Left ventricle myocardium inferior (tissue), 1 donor: ENCODE results near the gene TEX19. TPM values are rescaled to one million over a fixed set of nuclear protein-coding genes. Genes with fewer than 3 reads are reported as not detected.

Experiments
- DNase-seq: peaks from one replicate; pipeline ENCODE4 v3.0.0-alpha.2; 2020
- H3K27ac ChIP-seq: fragments of 200-600 bp; replicated peaks from 2 replicates; pipeline ENCODE4 v1.8.0; 2021
- H3K27me3 ChIP-seq: fragments of 200-600 bp; 2 replicates; pipeline ENCODE4 v1.8.0; 2021; ENCODE audit warnings: low read depth
- H3K36me3 ChIP-seq: fragments of 200-600 bp; 2 replicates; pipeline ENCODE4 v1.8.0; 2021
- H3K4me1 ChIP-seq: fragments of 200-600 bp; 2 replicates; pipeline ENCODE4 v1.8.0; 2021
- H3K4me3 ChIP-seq: fragments of 200-600 bp; 2 replicates; pipeline ENCODE4 v1.8.0; 2021; ENCODE audit warnings: mild to moderate bottlenecking, moderate library complexity
- H3K9me3 ChIP-seq: fragments of 200-600 bp; replicated peaks from 2 replicates; pipeline ENCODE4 v1.8.0; 2021
- CTCF ChIP-seq: fragments of 200-600 bp; IDR thresholded peaks from 2 replicates; pipeline ENCODE4 v1.8.0; 2021; ENCODE audit warnings: antibody characterized with exemption, mild to moderate bottlenecking, borderline replicate concordance
- intact Hi-C: fragments of 100-400 bp; cut with micrococcal nuclease; formaldehyde crosslinking; loops from one replicate; pipeline ENCODE4 v1.11.0; 2022
- total RNA-seq: library from RNA; stranded (reverse); fragmentation: NEBNext Ultra II Directional; extraction: Animal tissue kit (Norgen Biotek cat#: 25700); gene quantifications from one replicate; pipeline ENCODE4 v1.2.1, GENCODE V29; 2021
- donor health status: DM: no; HTN: yes; CAD: no; lungs with severe emphysema.

The TEX19 gene
- total RNA-seq, 1 donor from 2014 or later: not detected

GRCh38 chr17:82316651-82317393 lies 42.2 kb upstream of the TEX19 start:
- no peak for DNase-seq
- TF ChIP-seq CTCF: no peak

GRCh38 chr17:82317394-82318168 lies 41.5 kb upstream of the TEX19 start, which contains the start of gene CD7:
Gene CD7 (minus strand): TSS chr17:82317608. CDS start chr17:82317495, 113 bp downstream.
- H3K4me3 ChIP-seq: no peak within 1 kb of the TSS
- H3K27ac ChIP-seq: no peak within 1 kb of the TSS
- intact Hi-C loops: no loop called here
- H3K4me1 ChIP-seq: peaks cover 22% of the 10 kb centered on the region
- DNase-seq: no peak
- H3K36me3 ChIP-seq: no peaks in the 10 kb centered on the region
- TF ChIP-seq CTCF: no peak
- peaks cover 62% of the 10 kb centered on the region for H3K27me3 ChIP-seq
- H3K9me3 ChIP-seq: no peaks in the 10 kb centered on the region

More at GRCh38 chr17:82316651-82317393, 42.2 kb upstream of the TEX19 start:
- Histone ChIP-seq H3K4me1 (peaks cover 22% of the 10 kb centered on the region), H3K27me3 (peaks cover 62% of the 10 kb centered on the region), H3K36me3 (no peaks in the 10 kb centered on the region), H3K27ac (no peak overlapping the region), H3K4me3 (no peak overlapping the region), H3K9me3 (no peaks in the 10 kb centered on the region)
- intact Hi-C loops: no loop called here

- H3K27ac ChIP-seq: no peak overlapping the region
- peaks cover 22% of the 10 kb centered on the region for H3K4me1 ChIP-seq
- no peak for TF ChIP-seq CTCF
- DNase-seq: no peak
- H3K4me3 ChIP-seq: no peak overlapping the region
- intact Hi-C loops: no loop called here
- no peaks in the 10 kb centered on the region for H3K36me3 ChIP-seq
- no peaks in the 10 kb centered on the region for H3K9me3 ChIP-seq
- peaks cover 58% of the 10 kb centered on the region for H3K27me3 ChIP-seq
Observed at GRCh38 chr17:82318169-82318498, 40.9 kb upstream of the TEX19 start.

DNA sequence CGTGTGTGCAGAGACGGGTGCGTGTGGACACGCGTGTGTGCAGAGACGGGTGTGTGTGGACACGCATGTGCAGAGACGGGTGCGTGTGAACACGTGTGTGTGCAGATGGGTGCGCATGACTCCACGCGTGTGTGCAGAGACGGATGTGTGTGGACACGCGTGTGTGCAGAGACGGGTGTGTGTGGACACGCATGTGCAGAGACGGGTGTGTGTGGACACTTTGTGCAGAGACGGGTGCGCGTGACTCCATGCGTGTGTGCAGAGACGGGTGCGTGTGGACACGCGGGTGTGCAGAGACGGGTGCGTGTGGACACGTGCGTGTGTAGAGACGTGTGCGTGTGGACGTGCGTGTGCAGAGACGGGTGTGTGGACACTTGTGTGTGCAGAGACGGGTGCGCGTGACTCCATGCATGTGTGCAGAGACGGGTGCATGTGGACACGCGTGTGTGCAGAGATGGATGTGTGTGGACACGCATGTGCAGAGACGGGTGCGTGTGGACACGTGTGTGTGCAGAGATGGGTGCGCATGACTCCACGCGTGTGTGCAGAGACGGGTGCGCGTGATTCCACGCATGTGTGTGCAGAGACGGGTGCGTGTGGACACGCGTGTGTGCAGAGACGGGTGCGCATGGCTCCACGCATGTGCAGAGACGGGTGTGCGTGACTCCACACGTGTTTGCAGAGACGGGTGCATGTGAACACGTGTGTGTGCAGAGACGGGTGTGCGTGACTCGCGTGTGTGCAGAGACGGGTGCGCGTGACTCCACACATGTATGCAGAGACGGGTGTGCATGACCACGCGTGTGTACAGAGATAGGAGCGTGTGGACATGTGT lies 40.1 kb upstream of the TEX19 start:
- Histone ChIP-seq H3K9me3 (no peaks in the 10 kb centered on the region), H3K27ac (no peak overlapping the region), H3K4me1 (peaks cover 22% of the 10 kb centered on the region), H3K27me3 (peaks cover 49% of the 10 kb centered on the region), H3K36me3 (no peaks in the 10 kb centered on the region), H3K4me3 (no peak overlapping the region)
- no peak for DNase-seq
- intact Hi-C loops: no loop called here
- no peak for TF ChIP-seq CTCF

GRCh38 chr17:82319619-82320062 lies 39.4 kb upstream of the TEX19 start:
- H3K4me3 ChIP-seq: no peak overlapping the region
- H3K9me3 ChIP-seq: no peaks in the 10 kb centered on the region
- intact Hi-C loops: loop anchor here (10.0 kb wide), 1 partner anchor 85 kb away; no protein-coding TSS in a partner anchor

More at GRCh38 chr17:82319619-82320062, 39.4 kb upstream of the TEX19 start:
- DNase-seq: no peak
- Histone ChIP-seq H3K4me1 (peaks cover 22% of the 10 kb centered on the region), H3K27me3 (peaks cover 43% of the 10 kb centered on the region), H3K36me3 (no peaks in the 10 kb centered on the region), H3K27ac (no peak overlapping the region)
- no peak for TF ChIP-seq CTCF
